Activated T-helper 9 cell treated with anti-CD3 and anti-CD28 coated beads, Interleukin-2, amount 50 U/mL, for 16 hours (primary cell): ENCODE results near the gene NUP98.
"Not testable (repeated sequence)": the region's sequence is repeated elsewhere in the genome, so short reads cannot be mapped to it uniquely, and the experiment has no call there.

Source experiments
- DNase-seq: peaks from one replicate; pipeline ENCODE4 v3.0.0-alpha.2; 2020; ENCODE audit warnings: low read depth

NUP98 gene

DNA sequence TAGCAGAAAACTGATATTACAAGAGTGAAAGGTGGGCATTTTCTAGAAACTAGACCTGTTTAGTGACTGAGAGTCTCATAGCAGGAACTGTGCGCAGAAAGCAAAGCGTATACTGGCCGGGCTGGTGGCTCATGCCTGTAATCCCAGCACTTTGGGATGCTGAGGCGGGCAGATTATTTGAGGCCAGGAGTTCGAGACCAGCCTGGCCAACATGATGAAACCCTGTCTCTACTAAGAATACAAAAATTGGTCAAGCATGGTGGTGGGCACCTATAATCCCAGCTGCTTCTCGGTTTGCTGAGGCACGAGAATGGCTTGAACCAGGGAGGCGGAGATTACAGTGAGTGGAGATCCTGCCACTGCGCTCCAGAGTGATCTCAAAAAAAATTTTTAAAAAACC is 1.8 kb upstream of the NUP98 start:
- DNase-seq, result no peak

GRCh38 chr11:3796801-3797328 is 489 bp downstream of the NUP98 start:
- DNase-seq, result no peak

GRCh38 chr11:3796346-3796745 is 1.0 kb downstream of the NUP98 start:
- no peak for DNase-seq

- no peak for DNase-seq
Observed at GRCh38 chr11:3796002-3796311, 1.4 kb downstream of the NUP98 start.

GRCh38 chr11:3795131-3796001 is 2.0 kb downstream of the NUP98 start:
- DNase-seq, result no peak

- not testable (repeated sequence) for DNase-seq
Observed at GRCh38 chr11:3794387-3794786, 3.0 kb downstream of the NUP98 start.

GRCh38 chr11:3786781-3787428 is 10.4 kb downstream of the NUP98 start:
- no peak for DNase-seq

- DNase-seq, result no peak
Observed at GRCh38 chr11:3783611-3784010, 13.7 kb downstream of the NUP98 start.

- no peak for DNase-seq
Observed at GRCh38 chr11:3782963-3783362, 14.4 kb downstream of the NUP98 start.

- DNase-seq, result no peak
Observed at GRCh38 chr11:3781423-3781822, 15.9 kb downstream of the NUP98 start.

DNA sequence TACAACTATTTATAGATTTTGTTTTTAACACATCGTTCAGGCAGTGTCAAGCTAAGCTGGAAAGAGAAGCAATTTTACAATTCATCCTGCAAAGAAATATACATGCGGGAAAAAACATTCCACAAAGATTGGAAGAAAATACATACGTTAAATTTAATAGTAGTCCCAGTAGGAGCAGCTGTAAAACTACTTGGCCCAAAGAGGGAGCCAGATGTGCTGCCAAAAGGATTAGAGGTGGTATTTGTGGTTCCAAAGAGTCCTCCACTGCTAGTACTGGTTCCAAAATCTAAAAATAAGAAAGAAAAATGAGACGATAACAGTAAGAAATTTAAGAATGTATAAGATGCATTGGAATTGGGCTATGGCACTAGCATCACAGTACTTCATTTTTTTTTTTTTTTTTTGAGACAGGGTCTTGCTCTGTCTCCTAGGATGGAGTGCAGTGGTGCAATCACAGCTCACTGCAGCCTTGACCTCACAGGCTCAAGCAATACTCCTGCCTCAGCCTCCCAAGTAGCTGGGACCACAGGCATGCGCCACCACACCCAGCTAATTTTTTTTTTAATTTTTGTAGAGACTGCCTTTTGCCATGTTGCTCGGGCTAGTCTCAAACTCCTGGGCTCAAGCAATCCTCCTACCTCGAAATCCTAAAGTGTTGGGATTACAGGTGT is 21.5 kb downstream of the NUP98 start:
- DNase-seq, result no peak

- no peak for DNase-seq
Observed at GRCh38 chr11:3773180-3773579, 24.2 kb downstream of the NUP98 start.

- DNase-seq, result no peak
Observed at GRCh38 chr11:3767536-3767935, 29.8 kb downstream of the NUP98 start.

GRCh38 chr11:3766836-3767235 is 30.5 kb downstream of the NUP98 start:
- not testable (repeated sequence) for DNase-seq

- no peak for DNase-seq
Observed at GRCh38 chr11:3764266-3764665, 33.1 kb downstream of the NUP98 start.

- no peak for DNase-seq
Observed at GRCh38 chr11:3755151-3755550, 42.2 kb downstream of the NUP98 start.

- DNase-seq, result no peak
Observed at GRCh38 chr11:3753110-3753509, 44.2 kb downstream of the NUP98 start.

GRCh38 chr11:3747704-3748103 is 49.6 kb downstream of the NUP98 start:
- no peak for DNase-seq

- no peak for DNase-seq
Observed at GRCh38 chr11:3745161-3745560, 52.2 kb downstream of the NUP98 start.

GRCh38 chr11:3738723-3739122 is 58.6 kb downstream of the NUP98 start:
- DNase-seq, result no peak

GRCh38 chr11:3738241-3738640 is 59.1 kb downstream of the NUP98 start:
- DNase-seq, result no peak

DNA sequence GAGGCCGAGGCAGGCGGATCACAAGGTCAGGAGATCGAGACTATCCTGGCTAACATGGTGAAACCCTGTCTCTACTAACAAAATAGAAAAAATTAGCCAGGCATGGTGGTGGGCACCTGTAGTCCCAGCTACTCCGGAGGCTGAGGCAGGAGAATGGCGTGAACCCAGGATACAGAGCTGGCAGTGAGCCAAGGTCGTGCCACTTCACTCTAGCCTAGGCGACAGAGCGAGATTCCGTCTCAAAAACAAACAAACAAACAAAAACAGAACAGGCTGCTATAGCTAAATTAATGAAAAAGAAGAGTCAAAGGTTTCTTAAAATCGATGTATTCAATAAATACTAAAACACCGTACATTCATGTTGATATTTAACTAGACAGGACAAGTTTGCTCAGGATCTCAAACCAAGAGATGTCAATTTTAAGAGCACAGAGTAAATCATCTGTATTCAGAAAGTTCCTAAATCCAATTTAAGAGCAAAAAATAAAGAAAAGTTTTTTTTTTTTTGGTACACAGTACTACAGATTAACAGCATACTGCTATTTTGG is 59.9 kb downstream of the NUP98 start:
- DNase-seq, result no peak

DNA sequence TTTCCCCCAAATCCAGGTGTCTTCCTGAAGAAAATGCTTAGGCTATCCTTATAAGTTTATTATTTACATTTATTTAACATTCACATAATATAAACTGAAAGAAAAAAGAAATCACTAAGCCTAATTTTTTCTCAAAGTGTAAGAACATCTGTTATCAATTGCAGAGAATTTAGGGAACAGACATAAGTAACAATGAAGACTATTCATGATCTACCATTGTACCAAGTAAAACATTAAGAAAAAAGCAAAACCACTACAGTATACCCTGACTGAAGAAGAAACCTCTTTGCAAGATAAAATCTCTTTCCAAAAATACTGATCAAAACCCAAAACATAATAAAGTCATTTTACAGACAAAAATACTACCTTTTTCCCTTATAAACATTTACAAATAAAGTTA is 60.5 kb downstream of the NUP98 start:
- no peak for DNase-seq
